OCI-LY1 (cell line): ENCODE data around the gene TLK2.

Source experiments
- H2AFZ ChIP-seq: fragments of 200-600 bp; sonication (generic), shearing (Covaris generic); 2 replicates; pipeline ENCODE4 v1.6.0; 2014; ENCODE audit warnings: antibody characterized with exemption, mild to moderate bottlenecking, low read length
- H3F3A ChIP-seq: fragments of 200-600 bp; sonication (generic), shearing (Covaris generic); 2 replicates; pipeline ENCODE4 v1.6.0; 2014; ENCODE audit warnings: mild to moderate bottlenecking, antibody characterized with exemption, low read length, moderate library complexity; ENCODE audit not compliant: insufficient read depth
- H3K27ac ChIP-seq: fragments of 200-600 bp; sonication (generic); 2 replicates; pipeline ENCODE4 v1.5.1; 2014; ENCODE audit warnings: low read length, mixed run types, mild to moderate bottlenecking, low read depth; ENCODE audit not compliant: poor library complexity, severe bottlenecking
- H3K27me3 ChIP-seq: fragments of 200-600 bp; sonication (generic); 2 replicates; pipeline ENCODE4 v1.6.0; 2014; ENCODE audit warnings: antibody characterized with exemption, mild to moderate bottlenecking, low read length, moderate library complexity; ENCODE audit not compliant: insufficient read depth
- H3K36me3 ChIP-seq: fragments of 200-600 bp; sonication (generic); 2 replicates; pipeline ENCODE4 v1.6.1; 2014; ENCODE audit warnings: mild to moderate bottlenecking, antibody characterized with exemption, low read length, moderate library complexity, mixed read lengths; ENCODE audit not compliant: insufficient read depth
- H3K4me1 ChIP-seq: fragments of 200-600 bp; sonication (generic); 2 replicates; pipeline ENCODE4 v1.5.1; 2014; ENCODE audit warnings: mild to moderate bottlenecking, low read length, moderate library complexity; ENCODE audit not compliant: insufficient read depth, severe bottlenecking
- H3K4me2 ChIP-seq: fragments of 200-600 bp; sonication (generic), shearing (Covaris generic); 2 replicates; pipeline ENCODE4 v1.6.1; 2014; ENCODE audit warnings: low read length
- H3K4me3 ChIP-seq: fragments of 200-600 bp; sonication (generic); 2 replicates; pipeline ENCODE4 v1.5.1; 2014; ENCODE audit warnings: low read length, low read depth, mild to moderate bottlenecking, mixed read lengths; ENCODE audit not compliant: poor library complexity, severe bottlenecking
- H3K79me2 ChIP-seq: fragments of 200-600 bp; shearing (Covaris generic); 2 replicates; pipeline ENCODE4 v1.6.1; 2016; ENCODE audit warnings: mixed run types, low read length, mixed read lengths; ENCODE audit not compliant: insufficient read depth
- H3K9ac ChIP-seq: fragments of 200-600 bp; sonication (generic), shearing (Covaris generic); 2 replicates; pipeline ENCODE4 v1.6.1; 2014; ENCODE audit warnings: mild to moderate bottlenecking, low read length, mixed read lengths
- H3K9me2 ChIP-seq: fragments of 200-600 bp; sonication (generic), shearing (Covaris generic); 2 replicates; pipeline ENCODE4 v1.6.1; 2014; ENCODE audit warnings: low read depth, mild to moderate bottlenecking, low read length, mixed read lengths
- H3K9me3 ChIP-seq: fragments of 200-600 bp; shearing (Covaris generic); 2 replicates; pipeline ENCODE4 v1.6.1; 2014; ENCODE audit warnings: low read length, mixed read lengths
- H4K20me1 ChIP-seq: fragments of 200-600 bp; sonication (generic), shearing (Covaris generic); 2 replicates; pipeline ENCODE4 v1.6.0; 2016; ENCODE audit warnings: mild to moderate bottlenecking, low read length; ENCODE audit not compliant: insufficient read depth
- CTCF ChIP-seq: fragments of 200-600 bp; sonication (generic), shearing (Covaris generic); IDR thresholded peaks from 2 replicates; pipeline ENCODE4 v1.5.1; 2017; ENCODE audit warnings: mild to moderate bottlenecking, antibody characterized with exemption, low read length, moderate library complexity, mixed read lengths
- EZH2 ChIP-seq: fragments of 200-600 bp; sonication (generic), shearing (Covaris generic); IDR thresholded peaks from 2 replicates; pipeline ENCODE4 v1.8.0; 2017; ENCODE audit warnings: borderline replicate concordance, mixed run types, mild to moderate bottlenecking, antibody characterized with exemption, low read length, moderate library complexity, mixed read lengths

Gene TLK2

GRCh38 chr17:62621223-62621622 is 142.6 kb downstream of the TLK2 start:
- H3K9me3 ChIP-seq, result no peaks in the 10 kb centered on the region
- no peaks in the 10 kb centered on the region for H3K79me2 ChIP-seq
- H3K27ac ChIP-seq, result no peak overlapping the region
- H4K20me1 ChIP-seq, result no peaks in the 10 kb centered on the region
- no peak overlapping the region for H3K4me2 ChIP-seq
- no peak overlapping the region for H3K4me3 ChIP-seq
- no peak overlapping the region for H3K9ac ChIP-seq
- TF ChIP-seq EZH2, result no peak
- no peak for TF ChIP-seq CTCF
- H3K36me3 ChIP-seq, result peaks cover 1% of the 10 kb centered on the region
- no peaks in the 10 kb centered on the region for H3F3A ChIP-seq
- H3K27me3 ChIP-seq, result no peaks in the 10 kb centered on the region
- no peak overlapping the region for H2AFZ ChIP-seq
- no peaks in the 10 kb centered on the region for H3K9me2 ChIP-seq
- H3K4me1 ChIP-seq, result no peaks in the 10 kb centered on the region

GRCh38 chr17:62625184-62625869 is 146.7 kb downstream of the TLK2 start:
- Histone ChIP-seq H3F3A (no peaks in the 10 kb centered on the region), H3K79me2 (no peaks in the 10 kb centered on the region), H3K4me1 (no peaks in the 10 kb centered on the region), H3K9me3 (no peaks in the 10 kb centered on the region), H3K27ac (no peak overlapping the region), H4K20me1 (no peaks in the 10 kb centered on the region), H3K36me3 (no peaks in the 10 kb centered on the region; the same call in 1 of the 2 replicates), H3K27me3 (no peaks in the 10 kb centered on the region; the same call in 1 of the 2 replicates), H3K9ac (no peak overlapping the region), H3K4me3 (no peak overlapping the region), H2AFZ (no peak overlapping the region), H3K4me2 (no peak overlapping the region), H3K9me2 (no peaks in the 10 kb centered on the region)
- TF ChIP-seq EZH2 (no peak), CTCF (no peak)

DNA sequence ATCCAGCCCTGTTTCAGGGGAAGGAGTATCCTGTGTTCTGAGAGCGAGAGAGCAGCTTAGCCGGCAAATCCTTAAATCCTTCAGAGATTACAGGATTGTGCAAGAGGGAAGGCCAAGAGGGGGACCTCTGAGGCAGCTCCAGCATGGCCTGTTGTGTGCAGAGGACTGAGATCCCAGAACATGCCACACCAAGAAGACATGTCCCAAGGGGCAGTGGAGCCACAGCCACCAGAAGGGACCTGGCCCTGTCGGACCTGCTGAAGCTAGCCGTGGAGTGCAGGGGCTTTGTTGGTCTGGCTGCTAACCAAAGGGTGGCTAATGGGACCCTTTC is 147.2 kb downstream of the TLK2 start:
- no peaks in the 10 kb centered on the region for H4K20me1 ChIP-seq
- H3K4me1 ChIP-seq, result no peaks in the 10 kb centered on the region
- no peak overlapping the region for H3K4me3 ChIP-seq
- H3K9ac ChIP-seq, result no peak overlapping the region
- no peak for TF ChIP-seq CTCF
- TF ChIP-seq EZH2, result no peak
- no peak overlapping the region for H2AFZ ChIP-seq
- no peak overlapping the region for H3K27ac ChIP-seq
- no peaks in the 10 kb centered on the region for H3F3A ChIP-seq
- H3K9me3 ChIP-seq, result no peaks in the 10 kb centered on the region
- no peaks in the 10 kb centered on the region for H3K79me2 ChIP-seq
- H3K27me3 ChIP-seq, result no peaks in the 10 kb centered on the region; the same call in 1 of the 2 replicates
- no peak overlapping the region for H3K4me2 ChIP-seq
- no peaks in the 10 kb centered on the region for H3K9me2 ChIP-seq
- H3K36me3 ChIP-seq, result no peaks in the 10 kb centered on the region; the same call in 1 of the 2 replicates
